GM18520 (cell line): ENCODE measurements around the gene PRH1.

Source experiments
- ATAC-seq: cut with Tn5 transposase; IDR thresholded peaks from one replicate; pipeline ENCODE4 v1.9.1; 2021; ENCODE audit not compliant: unreplicated experiment

PRH1 gene

GRCh38 chr12:10842862-10843261 lies 41.2 kb downstream of the PRH1 start:
- ATAC-seq, result no peak

DNA sequence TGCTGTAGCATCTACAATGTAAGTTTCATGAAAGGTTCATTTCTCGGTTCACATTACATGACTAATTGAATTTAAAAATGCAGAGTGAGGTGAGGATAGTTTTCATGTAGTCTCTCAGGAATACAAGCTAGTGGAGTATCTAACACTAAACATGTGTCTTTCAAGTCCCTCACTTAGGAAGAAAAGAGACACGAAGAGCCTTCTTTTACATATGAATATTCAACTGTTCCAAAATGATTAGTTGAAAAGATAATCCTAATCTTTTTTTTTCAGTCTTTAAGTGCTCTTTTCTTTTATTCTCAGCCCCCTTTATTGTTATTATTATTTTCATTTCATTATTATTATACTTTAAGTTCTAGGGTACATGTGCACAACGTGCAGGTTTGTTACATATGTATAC lies 45.6 kb downstream of the PRH1 start:
- ATAC-seq, result no peak
